GM18520 (cell line): Measurements from ENCODE around the gene LIPH.
"Not testable (repeated sequence)": the region's sequence is repeated elsewhere in the genome, so short reads cannot be mapped to it uniquely, and the experiment has no call there.

ENCODE experiments used
- ATAC-seq: cut with Tn5 transposase; IDR thresholded peaks from one replicate; pipeline ENCODE4 v1.9.1; 2021; ENCODE audit not compliant: unreplicated experiment

Gene LIPH

DNA sequence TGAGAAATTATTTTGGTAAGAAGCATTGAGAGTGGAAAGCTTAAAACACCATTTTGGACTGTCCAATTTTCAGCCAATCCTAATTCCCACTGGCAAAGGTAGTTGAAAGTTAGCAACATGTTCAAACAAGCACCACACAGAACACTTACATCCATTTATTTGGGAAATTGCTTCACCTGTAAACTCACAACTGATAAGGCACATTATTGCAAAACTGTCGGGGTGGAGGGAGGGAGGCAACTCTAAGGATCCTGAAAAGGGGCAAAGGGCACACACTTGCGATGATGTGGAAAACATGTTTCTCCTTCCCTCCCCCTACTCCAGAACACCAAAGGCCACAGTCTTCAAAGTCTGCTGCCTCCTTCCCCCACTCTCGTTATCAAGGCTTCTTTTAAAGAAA lies 62.9 kb downstream of the LIPH start:
- ATAC-seq = no peak

DNA sequence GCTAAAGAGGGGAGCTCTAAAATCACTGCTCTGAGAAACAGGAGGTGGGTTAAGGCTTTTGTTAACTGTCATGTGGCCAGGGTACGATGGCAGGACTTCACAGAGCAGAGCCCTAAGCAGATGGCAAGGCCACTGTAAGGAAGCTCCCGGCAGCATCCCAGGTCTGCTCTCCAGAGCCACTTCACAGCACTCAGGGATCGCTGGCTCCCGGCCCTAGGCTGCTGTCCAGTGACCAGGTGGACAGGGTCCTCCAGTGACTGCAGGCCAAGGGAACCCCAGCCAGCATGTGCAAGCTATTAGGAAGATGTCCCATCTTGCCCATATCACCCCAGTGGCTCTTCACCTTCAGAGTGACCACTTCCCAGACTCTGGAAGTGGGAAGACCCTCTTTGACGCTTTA lies 63.9 kb downstream of the LIPH start:
- no peak for ATAC-seq

DNA sequence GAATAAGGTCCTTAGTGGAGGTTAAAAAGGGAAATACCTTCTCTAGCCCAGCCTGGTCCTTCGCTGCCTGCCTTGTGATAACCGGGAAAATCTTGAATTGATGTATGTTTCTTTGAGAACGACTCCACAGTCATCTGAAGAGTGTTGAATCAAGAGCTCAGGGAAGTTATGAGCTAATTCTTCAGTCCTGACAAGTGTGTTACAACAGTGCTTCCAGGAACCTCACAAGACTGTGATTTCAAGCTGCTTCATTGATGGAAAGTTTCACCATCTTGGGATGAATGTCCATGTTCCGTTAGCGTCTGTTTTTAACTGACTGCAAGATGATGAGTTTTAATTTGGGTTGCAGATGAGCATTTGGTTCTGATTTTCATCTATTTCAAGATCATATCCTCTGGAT lies 66.0 kb downstream of the LIPH start:
- no peak for ATAC-seq

DNA sequence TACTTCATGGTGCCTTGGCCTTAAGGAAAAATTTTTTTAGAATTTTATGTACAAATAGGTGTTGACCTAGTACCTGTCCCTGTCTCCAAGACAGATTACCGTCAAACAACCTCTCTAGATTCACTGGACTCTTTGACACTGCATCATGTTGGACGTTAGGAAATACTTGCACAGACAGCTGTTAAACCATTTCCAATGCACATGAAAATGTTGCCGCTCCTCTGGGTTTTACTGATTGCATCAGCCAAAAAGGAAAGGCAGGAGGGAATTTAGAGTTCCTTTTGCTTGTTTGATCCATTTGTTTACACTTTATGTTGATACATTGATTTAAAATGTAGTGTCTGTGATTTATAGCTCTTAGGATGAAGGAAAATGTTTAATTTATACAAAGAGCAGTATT lies 68.1 kb downstream of the LIPH start:
- no peak for ATAC-seq

DNA sequence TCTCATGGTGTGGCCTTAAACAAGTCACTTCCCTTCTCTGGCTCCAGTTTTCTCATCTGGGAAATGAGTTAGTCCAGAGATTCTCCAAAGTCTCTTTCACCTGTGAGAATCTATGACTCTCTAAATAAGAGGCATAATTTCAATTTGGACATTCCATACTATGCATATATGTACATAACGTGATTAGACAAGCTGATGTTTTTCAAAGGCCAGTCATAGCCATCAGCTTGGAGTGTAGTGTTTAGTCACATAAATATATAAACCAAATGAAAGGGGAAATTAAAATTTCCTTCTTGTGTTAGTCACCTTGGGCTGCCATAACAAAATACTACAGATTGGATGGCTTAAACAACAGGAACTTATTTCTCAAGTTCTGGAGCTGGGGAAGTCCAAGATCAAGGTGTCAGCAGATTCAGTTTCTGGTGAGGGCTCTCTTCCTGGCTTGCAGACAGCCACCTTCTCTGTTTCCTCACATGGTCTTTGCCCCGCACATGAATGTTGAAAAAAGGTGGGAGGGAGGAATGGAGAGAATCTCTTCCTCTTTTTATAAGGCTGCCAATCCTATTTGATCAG lies 72.9 kb downstream of the LIPH start:
- ATAC-seq = no peak

DNA sequence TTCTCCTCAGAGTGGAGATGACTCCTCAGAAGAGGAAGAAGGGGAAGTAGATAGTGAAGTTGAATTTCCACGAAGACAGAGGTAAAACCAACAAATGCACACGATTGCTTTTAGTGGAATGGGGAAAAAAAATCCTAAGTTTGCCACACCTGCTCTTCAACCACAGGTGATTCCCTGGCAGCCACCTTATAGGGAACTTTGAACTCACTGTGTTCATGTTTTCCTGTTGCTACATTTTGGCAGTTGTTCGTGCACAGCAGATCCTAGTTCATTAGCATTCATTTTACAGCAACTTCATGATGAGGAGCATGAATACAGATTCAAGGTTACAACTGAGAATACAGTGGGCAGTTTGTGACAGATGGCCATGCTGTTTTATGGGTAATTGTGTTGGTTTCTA lies 75.1 kb downstream of the LIPH start:
- ATAC-seq = no peak

DNA sequence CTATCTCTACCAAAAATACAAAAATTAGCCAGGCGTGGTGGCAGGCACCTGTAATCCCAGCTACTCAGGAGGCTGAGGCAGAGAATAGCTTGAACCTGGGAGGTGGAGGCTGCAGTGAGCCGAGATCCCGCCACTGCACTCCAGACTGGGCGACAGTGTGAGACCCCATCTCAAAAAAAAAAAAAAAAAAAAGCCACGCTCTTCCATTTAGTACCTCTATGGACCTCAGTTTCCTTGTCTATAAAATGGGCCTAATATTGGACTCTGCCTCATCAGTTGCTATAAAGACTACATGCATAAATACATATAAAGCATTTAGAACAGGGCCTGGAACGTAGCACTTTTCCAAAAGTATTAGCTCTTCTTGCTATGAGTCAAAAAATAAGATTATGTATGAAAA lies 77.5 kb downstream of the LIPH start:
- ATAC-seq = not testable (repeated sequence)

DNA sequence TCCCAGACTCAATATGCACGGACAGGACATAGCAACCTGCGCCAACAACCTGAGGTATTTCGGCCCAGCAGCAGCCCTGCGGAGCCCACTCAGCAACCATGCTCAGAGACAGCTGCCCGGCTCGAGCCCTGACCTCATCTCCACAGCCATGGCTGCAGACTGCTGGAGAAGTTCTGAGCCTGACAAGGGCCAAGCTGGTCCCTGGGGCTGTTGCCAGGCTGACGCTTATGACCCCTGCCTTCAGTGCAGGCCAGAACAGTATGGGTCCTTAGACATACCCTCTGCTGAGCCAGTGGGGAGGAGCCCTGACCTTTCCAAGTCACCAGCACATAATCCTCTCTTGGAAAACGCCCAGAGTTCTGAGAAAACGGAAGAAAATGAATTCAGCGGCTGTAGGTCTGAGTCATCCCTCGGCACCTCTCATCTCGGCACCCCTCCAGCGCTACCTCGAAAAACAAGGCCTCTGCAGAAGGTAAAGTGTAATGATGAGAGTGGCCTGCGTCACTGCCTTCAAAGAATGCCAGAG lies 79.0 kb downstream of the LIPH start:
- ATAC-seq = no peak

DNA sequence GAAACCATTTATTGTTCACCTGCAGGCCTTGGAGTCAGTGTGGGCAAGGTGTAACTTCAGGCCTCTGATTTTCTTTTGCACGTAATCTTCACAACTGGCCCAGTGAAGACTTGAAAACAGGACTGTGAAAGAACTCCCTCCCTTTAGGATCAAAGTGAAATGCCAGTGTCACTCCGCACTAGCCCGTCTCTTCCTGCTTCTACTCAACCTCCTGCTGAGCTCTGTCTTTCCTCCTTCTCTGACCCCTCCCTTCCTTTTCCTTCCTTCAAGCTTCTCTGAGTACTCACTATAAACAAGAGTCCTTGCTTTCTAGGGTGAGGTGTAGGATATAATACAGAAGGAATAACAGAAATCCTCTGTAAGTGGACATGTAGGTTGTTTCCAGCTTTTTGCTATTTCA lies 82.1 kb downstream of the LIPH start:
- no peak for ATAC-seq

DNA sequence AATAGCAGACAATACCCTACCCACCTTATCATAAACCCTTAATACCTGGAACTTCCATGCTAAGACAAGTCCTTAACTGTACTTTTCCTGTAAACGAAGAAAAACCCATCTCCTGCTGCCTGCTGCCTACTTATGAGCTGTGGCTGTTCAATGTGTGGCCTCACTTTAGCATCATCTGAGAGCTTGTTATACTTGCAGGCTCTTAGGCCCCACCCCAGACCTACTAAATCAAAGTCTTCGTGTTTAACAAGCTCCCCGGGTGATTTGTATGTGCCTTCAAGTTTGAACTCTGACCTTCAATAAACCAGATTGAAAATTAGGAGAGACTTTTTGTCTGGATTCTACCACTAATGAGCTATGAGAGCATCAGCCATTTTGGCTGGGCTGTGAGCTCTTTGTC lies 82.8 kb downstream of the LIPH start:
- ATAC-seq = no peak

DNA sequence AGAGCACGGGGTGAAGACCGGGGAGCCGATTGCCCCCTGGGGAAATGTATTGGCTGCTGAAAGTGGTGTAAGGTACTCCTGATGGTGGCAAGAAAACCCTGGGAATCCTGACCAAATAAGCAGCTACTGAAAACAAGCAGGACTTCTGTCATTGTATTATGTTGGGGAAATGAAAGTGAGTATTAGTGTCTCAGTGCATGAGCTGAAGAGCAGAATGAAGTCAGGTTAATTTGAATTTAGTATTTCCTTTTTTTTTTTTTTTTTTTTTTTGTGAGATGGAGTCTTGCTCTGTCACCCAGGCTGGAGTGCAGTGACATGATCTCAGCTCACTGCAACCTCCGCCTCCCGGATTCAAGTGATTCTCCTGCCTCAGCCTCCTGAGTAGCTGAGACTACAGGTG lies 86.3 kb downstream of the LIPH start:
- not testable (repeated sequence) for ATAC-seq

DNA sequence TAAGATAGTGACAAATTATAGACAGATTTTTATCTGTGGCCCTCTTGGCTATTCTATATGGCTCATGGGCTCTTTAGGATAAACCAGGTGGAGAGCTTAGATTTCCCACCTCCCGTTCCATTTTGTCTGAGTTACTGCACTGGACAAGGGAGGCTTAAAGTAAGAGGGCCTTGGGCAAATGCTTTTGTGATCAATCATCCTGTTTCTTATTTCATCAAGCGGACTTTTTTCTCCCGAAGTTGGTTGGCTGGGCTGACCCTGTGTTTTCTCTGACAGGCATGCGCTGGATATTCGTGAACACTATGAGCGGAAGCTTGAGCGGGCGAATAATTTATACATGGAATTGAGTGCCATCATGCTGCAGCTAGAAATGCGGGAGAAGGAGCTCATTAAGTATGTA lies 86.9 kb downstream of the LIPH start:
- no peak for ATAC-seq

DNA sequence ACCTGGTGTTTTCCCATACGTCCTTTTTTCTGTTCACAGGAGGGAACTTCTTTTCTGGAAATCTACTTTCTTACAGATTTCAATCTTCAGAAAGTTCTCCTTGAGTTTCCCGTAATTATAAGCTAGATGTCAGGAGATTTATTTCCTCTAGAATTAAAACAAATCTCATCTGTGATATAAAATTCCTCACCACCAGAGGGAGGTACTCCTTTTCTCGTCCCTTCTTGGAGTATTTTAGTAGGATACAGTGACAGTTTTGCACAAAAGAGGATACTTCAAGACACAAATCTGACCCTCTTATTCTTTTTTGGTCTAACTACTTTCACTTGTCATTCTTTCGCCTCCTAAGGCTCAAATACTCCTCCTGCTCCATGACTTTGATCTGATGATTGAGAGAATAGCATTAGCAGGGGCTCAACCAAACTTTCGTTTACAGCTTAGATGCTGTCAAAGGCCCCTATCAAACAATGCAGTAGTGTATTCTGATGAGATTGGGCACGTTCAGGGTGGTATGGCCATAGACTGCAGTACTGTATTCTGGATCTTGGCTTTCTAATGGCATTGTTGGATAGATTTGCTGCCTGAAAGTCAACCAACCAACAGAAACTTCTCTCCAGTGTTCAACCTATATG lies 91.6 kb downstream of the LIPH start:
- ATAC-seq = no peak

DNA sequence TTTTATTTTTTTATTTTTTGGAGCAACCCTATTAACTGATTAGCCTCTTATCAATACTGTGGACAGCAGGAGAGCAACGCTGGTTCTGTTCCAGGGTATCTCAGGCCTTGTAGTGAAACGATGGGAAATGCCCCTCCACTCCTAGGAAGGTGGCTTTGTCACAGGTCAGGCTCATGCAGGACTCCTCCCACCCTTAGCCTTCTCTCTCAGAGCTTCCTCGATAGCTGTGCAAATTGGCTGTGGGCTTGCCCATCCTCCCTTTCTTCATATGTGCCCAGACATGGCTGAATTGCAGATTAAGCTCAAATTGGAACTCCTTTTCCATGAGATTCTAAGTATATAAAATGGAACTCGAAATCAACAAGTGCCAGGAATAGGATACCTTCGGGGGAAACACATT lies 92.1 kb downstream of the LIPH start:
- no peak for ATAC-seq

DNA sequence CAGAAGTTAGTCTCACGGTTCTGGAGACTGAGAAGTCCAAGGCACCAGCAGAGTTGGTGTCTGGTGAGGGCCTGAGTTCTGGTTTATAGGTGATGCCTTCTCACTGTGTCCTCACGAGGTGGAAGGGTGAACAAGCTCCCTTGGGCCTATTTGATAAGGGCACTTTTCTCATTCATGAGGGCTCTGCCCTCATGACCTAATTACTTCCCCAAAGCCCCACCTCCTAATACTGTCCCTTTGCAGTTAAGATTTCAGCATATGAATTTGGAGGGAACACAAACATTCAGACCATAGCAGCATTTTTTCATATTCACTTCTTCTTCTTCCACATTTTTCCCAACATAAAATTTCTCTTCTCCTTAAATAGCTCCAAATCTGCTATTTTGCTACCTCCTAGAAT lies 95.0 kb downstream of the LIPH start:
- ATAC-seq = no peak
